Heart left ventricle (tissue), 13 donors: ENCODE results near the gene STAT3.
"Not testable (repeated sequence)": the region's sequence is repeated elsewhere in the genome, so short reads cannot be mapped to it uniquely, and the experiment has no call there.

ENCODE experiments used
- CTCF ChIP-seq, 12 donors: fragments of 200-600 bp; sonication (generic) in 4 of 12; IDR thresholded peaks; one replicate each; pipeline versions ENCODE4 v1.5.0 to v1.8.0; 2018 to 2022; ENCODE audit warnings: antibody characterized with exemption in 12 of 12, mild to moderate bottlenecking in 5 of 12
- POLR2A ChIP-seq, 2 donors: fragments of 450-650 bp; IDR thresholded peaks; one replicate each; pipeline ENCODE4 v1.6.1; 2017; ENCODE audit warnings: antibody characterized with exemption in 2 of 2, mild to moderate bottlenecking in 2 of 2, moderate library complexity in 2 of 2
- donor health status: ischemic (EF 13 %, LVEDD 7.1; RV severe dilation, severe dysfunction).
- donor health status: DM: no; HTN: yes; CAD: no.
- donor health status: DM: no; HTN: no; CAD: no.
- donor health status: ischemic (EF 25% LVEDD 6.9; RV normal size, moderate dysfunction).
- donor health status: ischemic (EF 25% LVEDD 5.7; RV mildly dilated, moderate dysfunction).
- donor health status: ischemic (EF 35%, LVEDD 5.7; RV mildly dilated, moderate dysfunction).
- donor health status: nonischemic (EF 11% LVEDD 7.7; RV severe dilation, severe dysfunction).
- donor health status: DM: yes; HTN: yes; CAD: no.
- donor health status: PGD.
- donor health status: ischemic (EF 29% LVEDD 5.4; RV normal size, mild dysfunction).
- donor health status: nonischemic (EF 23%, LVEDD 6.1; RV moderate dilation, normal function).

- not testable (repeated sequence) for TF ChIP-seq CTCF, POLR2A (IDR thresholded peaks at IDR 0.05)
These were observed 21.8 kb downstream of the STAT3 start for GRCh38 chr17:42366176-42367023.
